Measurements from ENCODE around the gene USP32. TPM values are rescaled to one million over a fixed set of nuclear protein-coding genes. Genes with fewer than 3 reads are reported as not detected.
"Not testable (repeated sequence)": the region's sequence is repeated elsewhere in the genome, so short reads cannot be mapped to it uniquely, and the experiment has no call there.

USP32 gene
- total and polyA plus RNA-seq, 7 donors: 19.5 to 64.9 (median 38.6) TPM

GRCh38 chr17:60390186-60390585 is 1.7 kb downstream of the USP32 start:
- intact Hi-C loops (cut with DNase I): no loop called here

GRCh38 chr17:60388742-60389141 is 3.2 kb downstream of the USP32 start:
- no peak for DNase-seq
- Histone ChIP-seq H3K4me1 (peaks cover 61% of the 10 kb centered on the region), H3K4me3 (no peak overlapping the region), H3K27me3 (ENCODE audit: insufficient read depth in 3 of 3, low read length in 2 of 3) (no peaks in the 10 kb centered on the region), H3K36me3 (ENCODE audit: insufficient read depth in 1 of 2, low read depth in 1 of 2) (no peaks in the 10 kb centered on the region), H3K27ac (peak overlapping the region; percentile 92), H3K9me3 (no peaks in the 10 kb centered on the region)
- TF ChIP-seq CTCF (IDR thresholded peaks at IDR 0.05): no peak
- intact Hi-C loops (cut with DNase I): loop anchor here in 1 of 2 donors (5.0 kb wide), 1 partner anchor 139 kb away; the partner anchor contains the start of gene APPBP2
- ATAC-seq: no peak
- 46 to 52% (median 52%) methylated on average over 3 of the region's 3 CpGs for WGBS, 3 donors

More at GRCh38 chr17:60390186-60390585, 1.7 kb downstream of the USP32 start:
- WGBS, 3 donors: 22 to 49% (median 26%) methylated on average over 2 of the region's 2 CpGs
- no peak for TF ChIP-seq CTCF (IDR thresholded peaks at IDR 0.05)
- DNase-seq (no peak), ATAC-seq (peak in 2 of 4 donors; percentile 45 to 56)
- Histone ChIP-seq H3K9me3 (no peaks in the 10 kb centered on the region), H3K27ac (peak overlapping the region; percentile 92), H3K4me1 (peaks cover 55% of the 10 kb centered on the region), H3K27me3 (ENCODE audit: insufficient read depth in 3 of 3, low read length in 2 of 3) (no peaks in the 10 kb centered on the region), H3K4me3 (peak overlapping the region; percentile 89), H3K36me3 (ENCODE audit: insufficient read depth in 1 of 2, low read depth in 1 of 2) (no peaks in the 10 kb centered on the region)

GRCh38 chr17:60387666-60388065 is 4.3 kb downstream of the USP32 start:
- DNase-seq: no peak
- no peaks in the 10 kb centered on the region for H3K27me3 ChIP-seq (ENCODE audit: insufficient read depth in 3 of 3, low read length in 2 of 3)
- ATAC-seq: no peak
- intact Hi-C loops (cut with DNase I): loop anchor here in 1 of 2 donors (5.0 kb wide), 1 partner anchor 140 kb away; the partner anchor contains the start of gene APPBP2
- peaks cover 62% of the 10 kb centered on the region for H3K4me1 ChIP-seq
- H3K9me3 ChIP-seq: no peaks in the 10 kb centered on the region
- 81 to 86% (median 85%) methylated on average over 3 of the region's 3 CpGs for WGBS, 3 donors
- TF ChIP-seq CTCF (IDR thresholded peaks at IDR 0.05): no peak
- H3K27ac ChIP-seq: no peak overlapping the region
- no peaks in the 10 kb centered on the region for H3K36me3 ChIP-seq (ENCODE audit: insufficient read depth in 1 of 2, low read depth in 1 of 2)
- no peak overlapping the region for H3K4me3 ChIP-seq

GRCh38 chr17:60386147-60387058 is 5.5 kb downstream of the USP32 start:
- Histone ChIP-seq H3K4me3 (no peak overlapping the region), H3K4me1 (peaks cover 70% of the 10 kb centered on the region), H3K27ac (no peak overlapping the region), H3K9me3 (no peaks in the 10 kb centered on the region), H3K27me3 (ENCODE audit: insufficient read depth in 3 of 3, low read length in 2 of 3) (no peaks in the 10 kb centered on the region), H3K36me3 (ENCODE audit: insufficient read depth in 1 of 2, low read depth in 1 of 2) (no peaks in the 10 kb centered on the region)
- WGBS, 3 donors: 45 to 61% (median 51%) methylated on average over 4 of the region's 4 CpGs
- intact Hi-C loops (cut with DNase I): loop anchor here in 1 of 2 donors (5.0 kb wide), 1 partner anchor 141 kb away; the partner anchor contains the start of gene APPBP2
- ATAC-seq: no peak
- DNase-seq: no peak
- TF ChIP-seq CTCF (IDR thresholded peaks at IDR 0.05): no peak

- H3K9me3 ChIP-seq; DNase-seq; H3K27me3 ChIP-seq (ENCODE audit: insufficient read depth in 3 of 3, low read length in 2 of 3); H3K36me3 ChIP-seq (ENCODE audit: insufficient read depth in 1 of 2, low read depth in 1 of 2); ATAC-seq; H3K27ac ChIP-seq; H3K4me3 ChIP-seq: not testable (repeated sequence)
- intact Hi-C loops (cut with DNase I): loop anchor here in 1 of 2 donors (5.0 kb wide), 1 partner anchor 142 kb away; the partner anchor contains the start of gene APPBP2
- WGBS, 3 donors: 94 to 97% (median 95%) methylated on average over 7 of the region's 7 CpGs
- peaks cover 69% of the 10 kb centered on the region for H3K4me1 ChIP-seq
Measured at GRCh38 chr17:60384921-60385320, 7.0 kb downstream of the USP32 start.
